HG02884 (cell line): ENCODE data around the gene RAD23A.

Experiments
- ATAC-seq: cut with Tn5 transposase; IDR thresholded peaks from one replicate; pipeline ENCODE4 v1.9.1; 2021; ENCODE audit warnings: mild to moderate bottlenecking, moderate library complexity; ENCODE audit not compliant: unreplicated experiment

The RAD23A gene

DNA sequence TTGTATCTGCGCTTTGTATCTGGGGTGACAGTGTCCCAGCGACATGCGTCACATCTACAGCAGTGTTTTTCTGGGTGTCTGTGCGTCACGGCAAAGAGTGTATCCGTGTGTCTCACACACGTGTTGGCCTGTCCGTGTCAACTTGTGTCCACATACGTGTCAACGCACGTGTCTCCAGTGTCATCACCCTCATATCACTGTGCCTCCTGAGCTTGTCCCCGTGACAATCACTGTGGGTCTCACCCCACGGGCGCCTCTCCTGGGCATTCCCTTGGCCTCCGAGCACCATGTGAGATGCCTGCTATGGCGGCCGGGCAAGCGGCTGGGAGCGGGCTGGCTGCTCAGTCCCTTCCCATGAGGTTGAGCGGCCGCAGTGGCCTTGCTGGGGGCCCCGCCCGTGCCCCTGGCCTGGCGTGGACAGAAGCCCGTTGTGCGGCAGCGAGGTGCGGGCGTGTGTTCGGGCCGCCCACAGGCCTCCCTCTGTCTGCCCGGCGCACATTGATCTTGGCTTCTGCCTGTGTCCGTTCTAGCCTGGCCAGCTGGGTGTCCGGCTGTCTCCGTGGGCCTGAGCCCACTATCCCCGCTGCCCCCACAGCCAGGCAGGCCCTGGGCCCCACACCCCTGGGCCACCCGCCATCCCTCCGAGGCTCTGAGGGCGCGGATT is 56.0 kb downstream of the RAD23A start:
- no peak for ATAC-seq

GRCh38 chr19:13002166-13002898 is 56.7 kb downstream of the RAD23A start:
- ATAC-seq, result no peak

GRCh38 chr19:13003081-13003480 is 57.4 kb downstream of the RAD23A start:
- ATAC-seq, result no peak
